MM.1S (cell line): ENCODE data around the gene ROPN1B.

Experiments used
- DNase-seq: peaks from one replicate; pipeline ENCODE4 v3.0.0-alpha.2; 2015
- H2AFZ ChIP-seq: fragments of 300-600 bp; sonication (generic); 2 replicates; pipeline ENCODE4 v1.6.0; 2016; ENCODE audit warnings: antibody characterized with exemption, low read length
- H3F3A ChIP-seq: fragments of 300-600 bp; sonication (generic); 2 replicates; pipeline ENCODE4 v1.6.1; 2016; ENCODE audit warnings: mild to moderate bottlenecking, antibody characterized with exemption, low read length, moderate library complexity, mixed read lengths; ENCODE audit not compliant: insufficient read depth
- H3K27ac ChIP-seq: fragments of 300-600 bp; sonication (generic); 2 replicates; pipeline ENCODE4 v1.5.1; 2016; ENCODE audit warnings: mild to moderate bottlenecking, low read length
- H3K27me3 ChIP-seq: fragments of 300-600 bp; sonication (generic); replicated peaks from 2 replicates; pipeline ENCODE4 v1.6.0; 2016; ENCODE audit warnings: low read length; ENCODE audit not compliant: insufficient read depth
- H3K36me3 ChIP-seq: fragments of 300-600 bp; sonication (generic); replicated peaks from 2 replicates; pipeline ENCODE4 v1.6.1; 2016; ENCODE audit warnings: mild to moderate bottlenecking, low read length, mixed read lengths; ENCODE audit not compliant: insufficient read depth
- H3K4me1 ChIP-seq: fragments of 300-600 bp; sonication (generic); 2 replicates; pipeline ENCODE4 v1.6.1; 2016; ENCODE audit warnings: low read length, mixed read lengths
- H3K4me2 ChIP-seq: fragments of 300-600 bp; sonication (generic); 2 replicates; pipeline ENCODE4 v1.6.0; 2016; ENCODE audit warnings: low read depth, low read length
- H3K4me3 ChIP-seq: fragments of 300-600 bp; sonication (generic); 2 replicates; pipeline ENCODE4 v1.5.1; 2016; ENCODE audit warnings: low read length, mixed read lengths
- H3K79me2 ChIP-seq: fragments of 300-600 bp; sonication (generic); 2 replicates; pipeline ENCODE4 v1.6.1; 2016; ENCODE audit warnings: mixed run types, low read length, mixed read lengths
- H3K9ac ChIP-seq: fragments of 300-600 bp; sonication (generic); 2 replicates; pipeline ENCODE4 v1.6.1; 2016; ENCODE audit warnings: low read length, mixed read lengths
- H3K9me2 ChIP-seq: fragments of 300-600 bp; sonication (generic); replicated peaks from 2 replicates; pipeline ENCODE4 v1.6.1; 2016; ENCODE audit warnings: mild to moderate bottlenecking, low read length, mixed read lengths; ENCODE audit not compliant: insufficient read depth
- H3K9me3 ChIP-seq: fragments of 300-600 bp; sonication (generic); replicated peaks from 2 replicates; pipeline ENCODE4 v1.6.1; 2016; ENCODE audit warnings: mild to moderate bottlenecking, low read length, mixed read lengths; ENCODE audit not compliant: insufficient read depth
- H4K20me1 ChIP-seq: fragments of 300-600 bp; sonication (generic); 2 replicates; pipeline ENCODE4 v1.6.1; 2016; ENCODE audit warnings: mild to moderate bottlenecking, low read length, moderate library complexity, mixed read lengths; ENCODE audit not compliant: insufficient read depth
- CTCF ChIP-seq: fragments of 300-600 bp; sonication (generic); IDR thresholded peaks from 2 replicates; pipeline ENCODE4 v1.5.1; 2016; ENCODE audit warnings: antibody characterized with exemption, low read length, mixed read lengths
- EZH2 ChIP-seq: fragments of 300-600 bp; sonication (generic); optimal IDR thresholded peaks from 2 replicates; pipeline ENCODE3; 2017; ENCODE audit warnings: low read depth, mild to moderate bottlenecking, antibody characterized with exemption, low read length, mixed read lengths
- EZH2phosphoT487 ChIP-seq: fragments of 300-600 bp; sonication (generic); IDR thresholded peaks from 2 replicates; pipeline ENCODE4 v1.6.1; 2018; ENCODE audit warnings: antibody characterized with exemption, low read length

The ROPN1B gene

GRCh38 chr3:126015075-126015474 is 46.1 kb downstream of the ROPN1B start:
- Histone ChIP-seq H3K4me1 (no peaks in the 10 kb centered on the region), H3K9me3 (no peaks in the 10 kb centered on the region), H3K9me2 (no peaks in the 10 kb centered on the region), H3K79me2 (no peaks in the 10 kb centered on the region), H3F3A (no peaks in the 10 kb centered on the region), H2AFZ (no peak overlapping the region), H4K20me1 (no peaks in the 10 kb centered on the region), H3K27ac (no peak overlapping the region), H3K36me3 (no peaks in the 10 kb centered on the region), H3K4me3 (no peak overlapping the region), H3K9ac (no peak overlapping the region), H3K4me2 (no peak overlapping the region), H3K27me3 (no peaks in the 10 kb centered on the region)
- DNase-seq, result no peak
- TF ChIP-seq EZH2, result no peak
- no peak for TF ChIP-seq CTCF
- no peak for TF ChIP-seq EZH2phosphoT487

DNA sequence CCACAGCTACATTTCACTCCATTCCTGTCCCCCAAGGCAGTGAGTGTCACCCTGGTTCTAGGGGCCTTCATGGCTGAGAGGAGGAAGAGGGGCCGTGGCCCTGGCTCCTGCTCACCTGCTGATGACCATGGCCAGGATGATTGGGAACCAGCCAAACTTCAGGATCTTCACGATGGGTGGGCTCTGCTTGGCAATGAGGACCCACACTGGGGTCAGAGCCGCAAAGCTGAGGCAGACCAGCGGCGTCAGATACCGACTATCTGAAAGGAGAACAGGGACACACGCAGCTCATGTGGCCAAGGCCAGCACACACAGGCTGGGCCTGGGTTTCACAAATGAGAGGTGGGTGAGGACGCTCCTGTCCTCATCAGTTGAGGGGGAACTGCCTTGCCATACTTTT is 47.6 kb downstream of the ROPN1B start:
- Histone ChIP-seq H3K36me3 (no peaks in the 10 kb centered on the region), H3K9me2 (no peaks in the 10 kb centered on the region), H3K79me2 (no peaks in the 10 kb centered on the region), H3F3A (no peaks in the 10 kb centered on the region), H4K20me1 (no peaks in the 10 kb centered on the region), H3K4me3 (no peak overlapping the region), H3K9me3 (no peaks in the 10 kb centered on the region), H3K4me2 (no peak overlapping the region), H3K9ac (no peak overlapping the region), H2AFZ (no peak overlapping the region), H3K27ac (no peak overlapping the region), H3K4me1 (no peaks in the 10 kb centered on the region), H3K27me3 (no peaks in the 10 kb centered on the region)
- TF ChIP-seq EZH2phosphoT487 (no peak), CTCF (no peak), EZH2 (no peak)
- DNase-seq, result no peak

GRCh38 chr3:126017362-126017761 is 48.4 kb downstream of the ROPN1B start:
- no peak for DNase-seq
- no peaks in the 10 kb centered on the region for H3K9me2 ChIP-seq
- H3K4me2 ChIP-seq, result no peak overlapping the region
- no peaks in the 10 kb centered on the region for H3K36me3 ChIP-seq
- H3F3A ChIP-seq, result no peaks in the 10 kb centered on the region
- no peaks in the 10 kb centered on the region for H3K27me3 ChIP-seq
- H3K9ac ChIP-seq, result no peak overlapping the region
- no peak overlapping the region for H3K27ac ChIP-seq
- H3K9me3 ChIP-seq, result no peaks in the 10 kb centered on the region
- H3K4me1 ChIP-seq, result no peaks in the 10 kb centered on the region
- H3K79me2 ChIP-seq, result no peaks in the 10 kb centered on the region
- no peak overlapping the region for H2AFZ ChIP-seq
- no peaks in the 10 kb centered on the region for H4K20me1 ChIP-seq
- TF ChIP-seq EZH2phosphoT487 (no peak), EZH2 (no peak), CTCF (no peak)
- H3K4me3 ChIP-seq, result no peak overlapping the region

- H3K4me2 ChIP-seq, result no peak overlapping the region
- H3K4me3 ChIP-seq, result no peak overlapping the region
- H3F3A ChIP-seq, result no peaks in the 10 kb centered on the region
- H3K4me1 ChIP-seq, result no peaks in the 10 kb centered on the region
- no peaks in the 10 kb centered on the region for H3K36me3 ChIP-seq
- H3K9me2 ChIP-seq, result no peaks in the 10 kb centered on the region
- no peak overlapping the region for H3K9ac ChIP-seq
- H2AFZ ChIP-seq, result no peak overlapping the region
- TF ChIP-seq CTCF, result no peak
- TF ChIP-seq EZH2phosphoT487, result no peak
- no peak for TF ChIP-seq EZH2
- DNase-seq, result no peak
- H4K20me1 ChIP-seq, result no peaks in the 10 kb centered on the region
- H3K79me2 ChIP-seq, result no peaks in the 10 kb centered on the region
- H3K9me3 ChIP-seq, result no peaks in the 10 kb centered on the region
- H3K27ac ChIP-seq, result no peak overlapping the region
- H3K27me3 ChIP-seq, result no peaks in the 10 kb centered on the region
Measured at GRCh38 chr3:126018545-126018944, 49.6 kb downstream of the ROPN1B start.
